Mucosa of descending colon (tissue), 3 donors: ENCODE measurements around the gene CDNF. TPM values are rescaled to one million over a fixed set of nuclear protein-coding genes. Genes with fewer than 3 reads are reported as not detected.
A peak's percentile ranks its signal among the peaks of the same experiment; 100 is the strongest.

Experiments used
- ATAC-seq: fragments of 200-7000 bp; cut with Tn5 transposase; one replicate; pipeline ENCODE4 v1.9.1; 2020; ENCODE audit warnings: mild to moderate bottlenecking, moderate library complexity
- DNase-seq, 3 donors: peaks; one replicate each; pipeline ENCODE4 v3.0.0-alpha.2; 2020
- H3K36me3 ChIP-seq: fragments of 200-600 bp; one replicate; pipeline ENCODE4 v1.8.0; 2021; ENCODE audit warnings: low read depth, mild to moderate bottlenecking
- H3K4me1 ChIP-seq: fragments of 200-600 bp; one replicate; pipeline ENCODE4 v1.8.0; 2021; ENCODE audit warnings: low read depth, mild to moderate bottlenecking
- H3K4me3 ChIP-seq: fragments of 200-600 bp; one replicate; pipeline ENCODE4 v1.8.0; 2021; ENCODE audit warnings: mild to moderate bottlenecking
- H3K9me3 ChIP-seq: fragments of 200-600 bp; one replicate; pipeline ENCODE4 v1.8.0; 2021; ENCODE audit warnings: mild to moderate bottlenecking
- intact Hi-C, 2 donors: fragments of 100-400 bp; cut with DNase I in 1 of 2; cut with micrococcal nuclease in 1 of 2; formaldehyde crosslinking; loops; one replicate each; pipeline versions ENCODE4 v1.11.0 to v1.11.1; 2022; cut with DNase I, micrococcal nuclease
- total RNA-seq, 3 donors: library from RNA; stranded (reverse); fragmentation: NEBNext Ultra II Directional in 2 of 3; extraction: Animal tissue kit (Norgen Biotek cat#: 25700) in 2 of 3; gene quantifications; one replicate each; pipeline versions ENCODE4 v1.2.1 to v1.2.4, GENCODE V29; 2021 to 2023
- TF ChIP-seq, protein P1 (sequence below): fragments of 200-600 bp; IDR thresholded peaks from one replicate; pipeline ENCODE4 v1.8.0; 2022; ENCODE audit warnings: antibody characterized with exemption, mild to moderate bottlenecking
- donor health status: DM: no; HTN: no; CAD: no; lungs with moderate emphysema.
- donor health status: DM: no; HTN: no; CAD: no.
- donor health status: DM: no; HTN: yes; CAD: no.

The CDNF gene
- total RNA-seq, 3 donors from 2014 or later = 0.82 to 2.4 (median 2.2) TPM

DNA sequence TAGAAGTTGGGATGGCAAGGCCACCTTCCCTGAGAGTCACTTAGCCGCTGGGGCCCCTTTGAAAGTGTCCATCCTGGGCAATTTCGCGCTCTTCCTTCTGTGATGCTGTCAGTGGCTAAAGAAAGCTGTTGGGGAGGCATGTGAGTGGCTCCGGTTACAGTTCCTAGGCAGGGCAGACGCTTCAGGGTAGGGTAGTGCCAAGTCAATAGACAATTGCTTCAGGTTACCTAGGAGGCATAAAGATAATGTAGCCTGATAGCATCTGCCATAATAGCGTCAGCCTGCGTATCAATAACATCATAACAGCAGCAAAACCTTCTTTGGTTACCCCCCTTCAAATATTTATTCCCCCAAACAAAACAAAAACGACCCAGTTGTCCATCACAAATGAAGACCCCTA is 63.0 kb downstream of the CDNF start, which contains the start of gene FAM107B:
Gene FAM107B (minus strand): TSS at position 101 of the 400 bp plus-strand sequence. CDS start 234 bp downstream, outside the sequence.
- Histone ChIP-seq H3K4me3 (no peak within 1 kb of the TSS), H3K4me1 (peaks cover 16% of the 10 kb centered on the region), H3K36me3 (no peaks in the 10 kb centered on the region), H3K9me3 (no peaks in the 10 kb centered on the region)
- DNase-seq (no peak), ATAC-seq (no peak)
- TF ChIP-seq, protein P1, sequence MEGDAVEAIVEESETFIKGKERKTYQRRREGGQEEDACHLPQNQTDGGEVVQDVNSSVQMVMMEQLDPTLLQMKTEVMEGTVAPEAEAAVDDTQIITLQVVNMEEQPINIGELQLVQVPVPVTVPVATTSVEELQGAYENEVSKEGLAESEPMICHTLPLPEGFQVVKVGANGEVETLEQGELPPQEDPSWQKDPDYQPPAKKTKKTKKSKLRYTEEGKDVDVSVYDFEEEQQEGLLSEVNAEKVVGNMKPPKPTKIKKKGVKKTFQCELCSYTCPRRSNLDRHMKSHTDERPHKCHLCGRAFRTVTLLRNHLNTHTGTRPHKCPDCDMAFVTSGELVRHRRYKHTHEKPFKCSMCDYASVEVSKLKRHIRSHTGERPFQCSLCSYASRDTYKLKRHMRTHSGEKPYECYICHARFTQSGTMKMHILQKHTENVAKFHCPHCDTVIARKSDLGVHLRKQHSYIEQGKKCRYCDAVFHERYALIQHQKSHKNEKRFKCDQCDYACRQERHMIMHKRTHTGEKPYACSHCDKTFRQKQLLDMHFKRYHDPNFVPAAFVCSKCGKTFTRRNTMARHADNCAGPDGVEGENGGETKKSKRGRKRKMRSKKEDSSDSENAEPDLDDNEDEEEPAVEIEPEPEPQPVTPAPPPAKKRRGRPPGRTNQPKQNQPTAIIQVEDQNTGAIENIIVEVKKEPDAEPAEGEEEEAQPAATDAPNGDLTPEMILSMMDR = no peak
- intact Hi-C loops = no loop called here

DNA sequence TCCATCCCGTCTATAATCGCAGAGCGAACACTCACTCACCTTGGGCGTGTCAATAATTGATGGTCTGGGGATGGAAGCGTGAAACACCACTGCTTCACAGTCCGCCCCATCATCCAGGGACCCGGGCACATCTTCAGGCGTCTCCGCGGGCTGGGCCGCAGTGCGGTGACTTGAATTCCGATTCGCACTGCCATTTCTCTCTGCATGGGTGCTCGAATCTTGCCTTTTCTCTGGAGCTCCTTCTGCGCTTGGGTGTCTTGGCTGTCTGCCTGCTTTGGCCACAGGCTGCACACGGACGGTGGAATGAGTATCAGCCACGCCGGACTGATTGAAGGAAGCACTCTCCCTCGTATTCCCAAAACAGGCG is 63.6 kb downstream of the CDNF start:
- no peak for ATAC-seq
- DNase-seq = no peak
- intact Hi-C loops = no loop called here
- no peaks in the 10 kb centered on the region for H3K9me3 ChIP-seq
- no peaks in the 10 kb centered on the region for H3K36me3 ChIP-seq
- peaks cover 12% of the 10 kb centered on the region for H3K4me1 ChIP-seq
- TF ChIP-seq, protein P1 = no peak
- no peak overlapping the region for H3K4me3 ChIP-seq

DNA sequence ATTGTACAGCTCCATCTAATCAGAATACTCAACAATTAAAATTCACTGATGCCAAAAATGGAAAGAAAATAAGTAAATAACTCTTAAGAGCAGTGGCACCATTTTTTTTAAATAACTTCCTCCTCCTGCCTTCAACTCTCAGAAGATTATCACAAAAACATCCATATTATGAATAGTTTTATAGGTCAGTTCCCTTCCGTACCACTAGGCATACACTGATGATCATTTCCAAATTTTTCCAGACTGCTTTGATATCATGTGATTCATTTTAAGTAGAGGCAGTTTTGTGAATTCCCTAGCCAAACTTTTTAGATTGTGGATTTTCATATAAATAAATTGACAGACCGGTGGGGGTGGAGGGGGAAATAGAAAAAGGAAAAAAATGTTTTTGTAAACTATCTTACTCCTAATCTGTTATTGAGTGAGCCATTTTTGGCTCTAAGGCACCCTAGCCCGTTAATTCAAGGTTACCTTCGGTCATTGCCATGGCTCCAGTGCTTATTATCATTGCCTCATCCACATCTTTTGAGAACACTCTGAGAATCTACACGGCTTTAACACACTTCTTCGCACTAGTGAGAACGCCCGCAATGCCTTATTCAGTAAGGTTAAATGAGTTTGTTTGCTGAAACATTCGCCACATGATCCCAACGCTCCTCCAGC is 64.2 kb downstream of the CDNF start:
- peak; percentile 33 for ATAC-seq
- Histone ChIP-seq H3K4me1 (peaks cover 6% of the 10 kb centered on the region), H3K36me3 (no peaks in the 10 kb centered on the region), H3K9me3 (no peaks in the 10 kb centered on the region), H3K4me3 (no peak overlapping the region)
- intact Hi-C loops = no loop called here
- TF ChIP-seq, protein P1 = no peak
- DNase-seq = peak in 1 of 3 donors; percentile 27

DNA sequence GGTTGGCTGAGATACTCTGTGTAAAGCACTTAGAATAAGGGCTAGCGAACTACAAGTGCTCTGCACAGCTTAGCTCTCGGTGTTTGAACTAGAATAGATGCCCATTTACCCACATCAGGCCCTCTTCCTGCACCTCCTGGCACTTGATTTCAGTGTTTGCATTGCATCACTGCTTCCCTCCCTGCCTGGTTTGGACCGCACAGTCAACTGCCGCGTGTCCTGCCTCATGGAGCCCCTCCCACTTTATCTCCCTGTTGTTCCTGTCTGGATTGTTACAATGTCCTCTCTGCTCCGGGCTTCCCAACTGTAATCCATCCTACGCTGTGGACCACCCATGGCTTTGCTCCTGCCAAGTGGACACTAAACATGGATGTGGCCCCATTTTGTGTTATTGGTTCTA is 65.4 kb downstream of the CDNF start:
- H3K4me3 ChIP-seq = no peak overlapping the region
- TF ChIP-seq, protein P1 = no peak
- DNase-seq (no peak), ATAC-seq (no peak)
- intact Hi-C loops = no loop called here
- H3K9me3 ChIP-seq = no peaks in the 10 kb centered on the region
- H3K4me1 ChIP-seq = no peaks in the 10 kb centered on the region
- no peaks in the 10 kb centered on the region for H3K36me3 ChIP-seq

DNA sequence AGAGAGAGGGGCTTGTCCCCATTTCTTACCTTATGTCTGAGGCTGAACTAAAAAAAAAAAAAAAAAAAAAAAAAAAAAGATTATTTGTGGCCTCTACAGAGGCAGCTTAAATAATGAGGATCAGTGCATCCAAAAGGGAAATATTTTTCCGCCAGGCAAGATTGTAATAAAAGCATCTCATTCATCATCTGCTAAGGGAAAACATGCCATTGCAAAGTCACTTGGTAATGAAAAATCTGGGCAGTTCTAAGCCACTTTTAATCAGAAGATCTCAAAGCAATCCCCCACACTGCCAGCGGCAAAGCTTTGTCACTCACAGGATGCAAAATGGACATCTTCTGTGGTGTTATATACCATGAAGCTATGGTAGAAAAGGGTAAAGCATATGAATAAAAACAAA is 66.9 kb downstream of the CDNF start:
- Histone ChIP-seq H3K9me3 (no peaks in the 10 kb centered on the region), H3K36me3 (no peaks in the 10 kb centered on the region), H3K4me1 (no peaks in the 10 kb centered on the region), H3K4me3 (no peak overlapping the region)
- intact Hi-C loops = no loop called here
- no peak for ATAC-seq
- DNase-seq = no peak
- TF ChIP-seq, protein P1 = no peak

Other genes starting within 250 kb of the CDNF start
- 10 to 100 TPM; 45.6 to 77.7 (median 76.9) TPM for gene FAM107B, start 63.1 kb downstream of the CDNF start, total RNA-seq
- gene HSPA14, start 269 bp upstream of the CDNF start, total RNA-seq = 10 to 100 TPM; 10.5 to 20.1 (median 13.3) TPM
- gene MSANTD7, start 269 bp upstream of the CDNF start, total RNA-seq = 10 to 100 TPM; 11.2 to 14.1 (median 14.0) TPM
- gene SUV39H2, start 40.8 kb upstream of the CDNF start, total RNA-seq = 1 to 10 TPM; 5.4 to 9.3 (median 7.3) TPM
- 10 to 100 TPM; 10.2 to 15.6 (median 12.4) TPM for gene DCLRE1C, start 116.1 kb upstream of the CDNF start, total RNA-seq
- gene MEIG1, start 121.4 kb upstream of the CDNF start, total RNA-seq = not detected
- gene OLAH, start 205.9 kb upstream of the CDNF start, total RNA-seq = under 1 TPM in 1 of 3 donors, not detected in 2; 0.16 TPM